Sigmoid colon (tissue), 3 donors: Measurements from ENCODE around the gene PDGFRB.

Experiments
- POLR2A ChIP-seq, 2 donors: fragments of 450-650 bp; IDR thresholded peaks; one replicate each; pipeline ENCODE4 v1.6.1; 2016; ENCODE audit warnings: antibody characterized with exemption in 2 of 2, mild to moderate bottlenecking in 2 of 2, moderate library complexity in 2 of 2
- TF ChIP-seq, protein P1 (sequence below), 4 experiments: fragments of 450-650 bp in 3 of 4; fragments of 200-600 bp in 1 of 4; IDR thresholded peaks; one replicate each; pipeline ENCODE4 v1.5.1; 2016 to 2019; ENCODE audit warnings: antibody characterized with exemption in 4 of 4, mild to moderate bottlenecking in 3 of 4, moderate library complexity in 2 of 4

DNA sequence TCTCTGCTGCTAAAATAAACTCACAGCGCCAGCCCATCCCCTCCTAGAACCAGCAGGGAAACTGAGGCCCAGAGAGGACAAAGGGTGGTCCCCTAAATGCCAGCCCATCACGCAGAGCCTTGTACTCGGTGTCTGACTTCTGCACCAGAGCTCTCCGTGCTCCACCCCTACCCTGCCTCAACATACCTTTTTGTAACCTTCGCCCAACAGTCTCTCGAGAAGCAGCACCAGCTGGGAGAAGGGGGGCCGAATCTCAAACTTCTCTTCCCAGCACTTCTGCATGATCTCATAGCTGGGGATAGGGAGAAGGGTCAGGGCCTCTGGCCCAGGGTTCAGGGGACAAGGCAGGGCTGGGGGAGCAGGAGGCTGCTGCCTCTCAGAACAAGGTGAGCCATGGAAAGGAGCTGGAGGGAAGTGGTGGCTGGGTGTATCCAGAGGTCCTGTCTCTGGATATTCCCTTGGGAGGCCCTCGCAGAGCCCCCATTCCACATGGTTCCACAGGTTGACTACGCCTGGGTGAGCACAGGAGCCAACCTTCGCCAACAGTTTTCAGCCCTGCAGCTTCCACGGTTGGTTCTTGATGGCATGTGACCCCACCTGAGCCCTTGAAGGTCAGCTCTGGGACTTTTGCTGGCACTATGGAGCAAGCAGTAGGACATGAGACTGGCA, 37.0 kb downstream of the PDGFRB start:
- TF ChIP-seq, protein P1, sequence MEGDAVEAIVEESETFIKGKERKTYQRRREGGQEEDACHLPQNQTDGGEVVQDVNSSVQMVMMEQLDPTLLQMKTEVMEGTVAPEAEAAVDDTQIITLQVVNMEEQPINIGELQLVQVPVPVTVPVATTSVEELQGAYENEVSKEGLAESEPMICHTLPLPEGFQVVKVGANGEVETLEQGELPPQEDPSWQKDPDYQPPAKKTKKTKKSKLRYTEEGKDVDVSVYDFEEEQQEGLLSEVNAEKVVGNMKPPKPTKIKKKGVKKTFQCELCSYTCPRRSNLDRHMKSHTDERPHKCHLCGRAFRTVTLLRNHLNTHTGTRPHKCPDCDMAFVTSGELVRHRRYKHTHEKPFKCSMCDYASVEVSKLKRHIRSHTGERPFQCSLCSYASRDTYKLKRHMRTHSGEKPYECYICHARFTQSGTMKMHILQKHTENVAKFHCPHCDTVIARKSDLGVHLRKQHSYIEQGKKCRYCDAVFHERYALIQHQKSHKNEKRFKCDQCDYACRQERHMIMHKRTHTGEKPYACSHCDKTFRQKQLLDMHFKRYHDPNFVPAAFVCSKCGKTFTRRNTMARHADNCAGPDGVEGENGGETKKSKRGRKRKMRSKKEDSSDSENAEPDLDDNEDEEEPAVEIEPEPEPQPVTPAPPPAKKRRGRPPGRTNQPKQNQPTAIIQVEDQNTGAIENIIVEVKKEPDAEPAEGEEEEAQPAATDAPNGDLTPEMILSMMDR (IDR thresholded peaks at IDR 0.05), result no peak
- TF ChIP-seq POLR2A (IDR thresholded peaks at IDR 0.05), result no peak
